HG02588 (cell line): Measurements from ENCODE around the gene TACC2.

ENCODE experiments used
- ATAC-seq: cut with Tn5 transposase; IDR thresholded peaks from one replicate; pipeline ENCODE4 v1.9.1; 2021; ENCODE audit warnings: mild to moderate bottlenecking, moderate library complexity; ENCODE audit not compliant: unreplicated experiment

The TACC2 gene

DNA sequence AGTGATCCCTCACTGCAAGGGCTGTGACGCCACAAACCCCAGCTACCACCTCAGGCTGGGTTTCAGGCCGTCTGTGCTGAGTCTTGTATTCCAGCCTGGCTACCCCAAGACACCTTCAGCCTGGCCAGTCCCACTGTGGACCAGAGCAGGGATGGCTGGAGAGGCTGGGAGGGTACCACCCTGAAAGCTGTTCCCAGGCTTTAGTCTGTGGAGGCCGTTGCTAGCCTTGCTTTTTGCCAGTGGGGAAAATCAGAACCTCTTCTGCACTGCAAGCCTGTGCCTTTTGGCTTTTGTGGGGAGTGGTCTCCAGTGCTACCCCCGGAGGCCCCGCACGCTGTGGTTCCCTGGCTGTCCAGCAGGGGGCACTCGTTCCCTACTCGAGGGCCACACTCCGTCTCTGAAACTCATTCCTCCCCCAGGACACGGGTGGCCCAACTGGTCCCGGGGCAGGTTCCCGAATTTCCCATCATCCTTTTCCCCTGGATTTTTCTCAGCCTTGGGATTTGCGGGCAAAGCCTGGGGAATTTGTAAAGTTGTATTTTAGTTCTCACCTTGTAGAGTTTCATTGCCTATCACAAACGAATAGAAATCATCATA, 153.8 kb downstream of the TACC2 start:
- ATAC-seq: no peak

DNA sequence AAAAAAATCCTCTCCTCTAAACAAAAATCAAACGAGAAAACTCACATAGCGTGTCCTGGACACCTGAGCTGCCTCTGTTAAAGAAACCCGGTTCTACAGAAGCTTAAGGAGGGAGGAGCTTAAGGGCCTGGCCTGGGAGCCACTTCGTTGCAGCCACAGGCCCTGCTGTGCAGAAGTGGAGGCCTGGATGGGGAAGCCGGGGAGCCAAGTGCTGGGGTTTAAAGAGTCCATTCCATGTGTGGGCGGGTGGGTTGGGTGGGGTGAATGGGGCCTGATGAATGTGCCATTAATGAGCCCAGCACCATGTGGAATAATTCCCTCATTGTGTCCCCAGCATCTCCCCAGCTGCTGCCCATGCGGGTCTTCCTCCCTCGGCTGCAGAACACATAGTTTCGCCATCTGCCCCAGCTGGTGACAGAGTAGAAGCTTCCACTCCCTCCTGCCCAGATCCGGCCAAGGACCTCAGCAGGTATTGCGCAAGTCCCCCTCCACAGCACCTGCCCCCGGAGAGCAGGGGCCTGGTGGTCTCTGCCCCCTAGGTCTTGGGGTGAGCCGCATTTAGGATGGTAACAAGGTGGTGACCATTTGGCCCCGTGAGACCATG, 154.4 kb downstream of the TACC2 start:
- ATAC-seq: no peak

DNA sequence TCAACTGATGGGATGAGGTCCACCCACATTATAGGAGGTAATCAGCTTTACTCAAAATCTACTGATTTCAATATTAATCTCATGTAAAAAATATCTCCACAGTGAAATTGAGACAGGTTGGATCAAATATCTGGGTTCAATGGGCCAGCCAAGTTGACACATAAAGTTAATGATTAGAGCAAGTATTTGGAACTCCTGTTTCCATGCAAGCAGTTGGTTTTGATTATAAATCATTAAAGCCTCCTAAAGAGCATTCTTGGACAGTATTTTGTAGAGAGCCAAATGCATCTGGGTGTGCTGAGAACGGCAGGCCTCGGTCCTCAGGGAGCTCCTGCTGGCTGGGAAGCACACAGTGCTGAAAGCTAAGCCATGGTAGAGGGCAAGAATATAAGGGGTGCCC, 155.2 kb downstream of the TACC2 start:
- ATAC-seq: no peak

DNA sequence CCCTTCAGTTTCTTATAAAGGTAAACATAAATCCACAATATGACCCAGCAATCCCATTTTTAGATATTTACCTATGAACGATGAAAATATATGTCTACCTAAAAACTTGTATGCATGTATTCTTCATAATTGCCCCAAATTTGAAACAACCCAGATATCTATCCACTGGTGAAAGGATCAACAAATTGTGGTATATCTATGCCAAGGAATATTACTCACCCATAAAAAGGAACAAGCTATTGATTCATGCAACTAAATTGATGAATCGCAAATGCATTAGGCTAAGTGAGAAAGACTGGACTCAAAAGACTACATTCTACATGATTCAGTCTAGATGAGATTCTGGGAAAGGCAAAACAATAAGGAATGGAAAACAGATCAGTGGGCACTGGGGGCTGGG, 156.2 kb downstream of the TACC2 start:
- no peak for ATAC-seq

DNA sequence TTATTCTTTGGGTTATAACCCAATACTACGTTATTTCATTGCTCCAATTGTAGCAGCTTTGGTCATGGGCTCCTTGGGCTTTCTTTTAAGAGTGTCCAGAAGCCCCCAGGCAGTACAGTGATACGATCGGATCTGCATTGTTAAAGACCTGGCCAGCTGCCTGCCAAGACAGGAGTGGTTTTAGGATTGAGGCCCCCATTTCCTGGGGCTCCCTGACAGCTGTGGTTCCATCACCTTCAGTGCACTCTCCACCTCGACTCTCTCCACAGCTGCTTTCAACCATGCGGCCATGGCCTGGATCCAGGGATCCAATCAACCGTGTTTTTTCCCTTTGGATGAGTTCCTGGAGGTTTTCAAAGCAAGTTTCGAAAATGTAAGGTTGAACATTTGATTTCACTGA, 158.7 kb downstream of the TACC2 start:
- ATAC-seq: no peak

DNA sequence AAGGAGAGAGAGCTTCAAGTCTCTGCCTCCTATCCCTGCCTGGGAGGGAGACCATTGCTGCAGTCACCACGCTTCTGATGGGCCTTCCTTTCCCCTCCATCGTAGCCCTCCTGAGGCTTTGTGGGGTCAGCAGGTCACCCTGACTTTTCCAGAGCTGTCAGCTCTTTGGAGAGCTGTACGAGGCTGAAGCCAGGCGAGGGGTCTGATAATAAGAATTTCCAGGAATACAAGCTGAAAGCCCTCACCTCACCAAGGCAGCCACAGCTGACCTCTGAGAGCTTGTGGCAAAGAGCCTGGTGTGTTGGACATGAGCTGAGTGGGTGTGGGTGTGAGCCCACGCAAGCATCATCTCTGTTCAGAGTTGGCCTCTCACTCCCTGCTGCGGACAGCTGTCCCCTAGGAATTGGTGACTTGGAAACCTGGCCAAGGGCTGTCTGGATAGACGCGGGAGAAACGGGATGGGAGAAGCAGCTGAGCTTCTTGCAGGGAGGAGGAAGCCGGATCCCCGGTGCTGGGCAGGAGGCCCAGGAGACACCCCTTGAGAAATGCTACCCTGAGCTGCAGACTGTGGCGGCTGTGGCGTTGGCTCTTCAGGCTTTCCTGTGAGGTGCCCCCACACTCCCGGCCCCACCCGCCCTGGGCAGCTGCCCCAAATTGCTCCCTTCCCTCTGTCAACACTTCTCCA, 160.1 kb downstream of the TACC2 start:
- ATAC-seq: no peak

DNA sequence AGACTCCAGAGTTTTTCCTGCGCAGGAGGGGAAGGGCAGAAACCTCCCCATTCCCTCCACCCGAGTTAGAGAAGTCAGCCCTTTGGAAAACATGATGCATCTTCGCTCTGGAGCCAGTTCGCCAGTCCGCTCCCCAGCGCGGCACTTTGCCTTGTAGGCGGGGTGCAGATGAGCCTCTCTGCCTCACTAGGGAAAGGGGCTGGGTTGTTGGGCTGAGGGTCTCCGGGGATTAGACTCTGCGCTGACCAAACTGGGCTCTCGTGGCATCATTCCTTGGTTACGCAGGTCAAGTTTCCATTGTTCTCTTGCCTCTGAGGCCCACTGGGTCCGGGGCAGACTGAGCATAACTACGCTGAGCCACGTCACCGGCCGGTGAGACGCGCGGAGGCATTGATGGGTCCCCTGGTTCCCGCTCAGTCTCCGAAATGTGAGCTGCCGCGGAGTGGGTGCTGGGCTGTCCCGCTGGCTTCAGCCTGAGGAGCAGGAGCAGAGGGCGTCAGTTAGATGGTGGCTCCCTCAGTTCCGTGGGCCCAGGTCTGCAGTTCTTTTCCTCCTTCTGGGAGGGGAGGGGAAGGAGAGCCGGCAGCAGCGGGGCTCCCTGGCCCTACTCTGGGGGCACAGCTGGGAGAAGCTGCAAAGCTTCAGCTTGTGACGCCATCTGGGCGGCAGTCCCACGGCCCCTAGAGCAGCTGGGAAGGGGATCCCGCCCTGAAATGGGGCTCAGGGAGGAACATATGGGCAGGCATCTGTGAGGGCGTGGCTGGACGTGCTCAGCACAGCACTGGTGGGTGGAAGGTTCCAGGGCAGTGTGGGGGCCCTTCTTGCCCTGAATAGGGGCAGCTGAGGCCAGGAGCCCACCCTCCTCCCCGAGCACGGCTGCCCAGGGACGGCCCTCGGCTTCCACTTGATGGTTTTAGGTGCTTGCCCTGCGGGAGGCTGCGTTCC, 160.9 kb downstream of the TACC2 start:
- no peak for ATAC-seq

DNA sequence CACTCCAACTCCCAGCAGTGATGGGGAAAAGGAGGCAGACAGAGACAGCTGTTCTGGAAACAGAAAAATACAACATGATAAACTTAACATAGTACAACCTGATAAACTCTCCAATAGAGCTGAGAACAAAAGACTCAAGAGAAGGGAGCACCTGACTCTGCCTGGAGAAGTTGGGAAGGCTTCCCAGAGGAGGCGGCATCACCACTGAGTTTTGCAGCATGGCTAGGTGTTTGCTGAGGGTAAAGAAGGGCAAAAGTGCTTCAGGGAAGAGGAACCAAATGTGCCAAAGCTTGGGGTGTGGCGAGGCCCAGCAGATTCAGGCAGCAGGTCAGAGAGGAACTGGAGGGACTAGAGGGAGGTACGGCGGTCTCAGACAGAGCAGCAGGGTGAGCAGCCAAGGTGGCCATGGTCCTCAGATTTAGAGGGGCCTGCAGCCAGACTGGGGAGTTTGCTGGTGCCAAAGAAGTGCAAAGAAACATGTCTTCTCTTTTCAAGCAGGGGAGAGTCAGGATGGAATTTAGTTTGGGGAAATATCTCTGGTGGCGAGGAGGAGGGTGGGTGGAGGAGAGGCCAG, 162.2 kb downstream of the TACC2 start:
- no peak for ATAC-seq

DNA sequence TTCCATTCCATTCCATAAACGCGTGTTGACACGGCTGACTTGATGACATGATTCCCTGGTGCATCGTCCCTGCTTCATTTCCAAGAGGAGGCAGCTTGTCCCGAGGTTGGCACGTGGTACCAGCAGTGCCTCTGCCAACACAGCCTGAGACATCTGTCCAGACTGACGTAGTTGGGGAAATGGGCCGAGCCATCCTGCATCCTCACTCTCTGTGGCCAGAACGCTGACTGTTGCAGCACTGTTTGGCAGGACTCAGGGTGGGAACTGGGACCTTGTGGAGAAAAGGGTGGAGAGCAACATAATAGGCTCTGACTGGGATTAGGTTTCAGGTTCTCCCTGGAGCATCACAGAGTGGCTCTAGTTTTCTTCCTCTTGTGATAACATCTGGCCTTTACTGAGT, 163.6 kb downstream of the TACC2 start:
- no peak for ATAC-seq

DNA sequence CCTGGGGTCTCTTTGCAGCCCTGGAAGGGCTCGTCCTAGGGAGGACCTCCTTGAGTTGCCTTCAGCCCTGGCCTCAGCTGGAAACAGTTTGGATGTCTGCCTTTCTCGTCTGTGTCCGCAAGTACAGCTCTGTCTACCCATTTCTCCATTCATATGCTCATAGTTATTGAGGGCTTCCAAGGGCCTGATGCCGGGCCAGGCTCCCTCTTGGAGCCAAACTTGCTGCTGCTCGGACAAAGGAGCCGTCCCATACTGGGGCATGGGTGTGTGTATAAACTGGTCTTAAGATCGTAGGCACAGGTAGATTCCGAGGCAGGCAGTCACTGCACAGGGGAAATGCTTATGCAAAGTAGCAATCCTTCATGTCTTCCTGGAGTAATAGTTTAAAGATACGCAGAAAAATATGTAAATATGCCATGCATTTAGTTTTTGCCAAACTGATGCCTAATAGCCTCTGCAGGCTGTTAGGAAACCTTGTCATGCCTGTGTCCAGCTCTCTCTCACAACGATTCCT, 165.1 kb downstream of the TACC2 start:
- ATAC-seq: no peak

DNA sequence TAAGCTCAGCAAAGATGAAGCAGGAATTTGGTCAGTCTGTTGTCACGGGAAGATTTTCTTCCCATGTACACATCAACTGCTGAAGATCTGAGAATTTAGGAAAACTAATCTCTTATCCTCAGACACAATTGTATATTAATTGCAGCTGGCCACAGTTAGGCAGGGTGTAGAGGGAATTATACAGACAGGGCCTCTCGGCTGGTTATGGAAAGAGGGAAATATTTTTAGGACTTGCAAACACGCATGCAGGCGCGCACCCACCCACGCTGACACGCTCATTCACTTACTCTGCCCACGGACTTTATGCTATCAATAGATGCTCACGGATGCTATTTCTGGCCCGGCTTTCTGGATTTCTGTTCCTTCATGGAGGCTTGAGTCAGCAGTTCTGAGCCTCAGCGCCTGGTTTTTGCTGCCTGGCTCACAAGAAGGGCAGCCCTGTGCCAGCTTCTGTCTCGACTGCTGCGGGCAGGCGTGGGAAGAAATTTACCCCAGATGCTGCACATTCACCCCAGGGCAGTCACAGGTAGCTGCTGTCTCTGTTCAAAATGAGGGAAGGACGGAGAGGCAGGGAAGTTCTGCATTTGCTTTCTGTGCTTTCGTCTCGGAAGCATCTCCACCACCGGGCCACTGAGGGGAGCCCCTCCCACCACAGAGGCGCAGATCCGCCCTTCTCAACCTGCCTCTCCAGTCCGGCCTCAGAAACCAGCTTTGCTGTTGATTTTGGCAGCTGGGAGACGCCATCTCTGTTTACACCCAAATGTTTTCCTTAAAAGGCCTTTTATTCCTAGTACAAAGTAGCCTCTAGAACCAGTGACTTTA, 165.8 kb downstream of the TACC2 start:
- ATAC-seq: no peak

DNA sequence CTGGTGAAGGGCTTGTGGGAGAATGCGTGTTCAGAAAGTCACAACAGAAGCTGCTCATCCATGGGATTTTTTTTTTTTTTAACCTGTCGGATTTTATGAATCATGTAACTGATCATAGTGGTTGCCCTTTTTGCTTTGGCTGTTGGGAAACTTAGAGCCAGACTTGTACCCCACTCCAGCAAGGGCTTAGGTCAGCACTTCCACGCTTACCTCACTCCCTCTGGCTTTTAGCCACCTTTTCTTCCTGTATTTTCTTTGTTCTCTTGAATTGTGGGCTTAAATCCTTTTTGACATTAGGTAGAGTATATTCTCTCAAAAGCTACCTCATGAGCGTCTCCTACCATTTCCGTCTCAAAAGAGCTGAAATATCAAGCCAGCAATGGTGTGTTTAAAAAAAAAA, 168.5 kb downstream of the TACC2 start:
- no peak for ATAC-seq

DNA sequence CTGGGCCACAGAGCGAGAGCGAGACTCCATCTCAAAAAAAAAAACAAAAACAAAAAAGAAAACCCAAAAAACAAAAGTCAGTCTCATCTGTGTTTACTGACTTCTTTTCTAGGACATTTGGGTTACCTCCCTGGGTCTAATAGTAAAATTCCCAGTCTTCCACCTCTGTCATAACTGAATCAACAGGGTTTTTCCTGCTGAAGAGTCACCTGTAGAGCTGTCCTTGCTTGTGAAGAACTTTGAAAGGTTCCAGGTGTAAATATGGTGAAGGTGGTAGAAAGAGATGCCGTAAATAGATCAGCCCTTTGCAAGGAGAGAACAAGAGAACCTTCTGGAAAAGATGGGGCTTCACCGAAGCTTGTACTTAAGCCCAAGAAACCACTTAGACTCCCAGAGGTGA, 169.4 kb downstream of the TACC2 start:
- no peak for ATAC-seq

DNA sequence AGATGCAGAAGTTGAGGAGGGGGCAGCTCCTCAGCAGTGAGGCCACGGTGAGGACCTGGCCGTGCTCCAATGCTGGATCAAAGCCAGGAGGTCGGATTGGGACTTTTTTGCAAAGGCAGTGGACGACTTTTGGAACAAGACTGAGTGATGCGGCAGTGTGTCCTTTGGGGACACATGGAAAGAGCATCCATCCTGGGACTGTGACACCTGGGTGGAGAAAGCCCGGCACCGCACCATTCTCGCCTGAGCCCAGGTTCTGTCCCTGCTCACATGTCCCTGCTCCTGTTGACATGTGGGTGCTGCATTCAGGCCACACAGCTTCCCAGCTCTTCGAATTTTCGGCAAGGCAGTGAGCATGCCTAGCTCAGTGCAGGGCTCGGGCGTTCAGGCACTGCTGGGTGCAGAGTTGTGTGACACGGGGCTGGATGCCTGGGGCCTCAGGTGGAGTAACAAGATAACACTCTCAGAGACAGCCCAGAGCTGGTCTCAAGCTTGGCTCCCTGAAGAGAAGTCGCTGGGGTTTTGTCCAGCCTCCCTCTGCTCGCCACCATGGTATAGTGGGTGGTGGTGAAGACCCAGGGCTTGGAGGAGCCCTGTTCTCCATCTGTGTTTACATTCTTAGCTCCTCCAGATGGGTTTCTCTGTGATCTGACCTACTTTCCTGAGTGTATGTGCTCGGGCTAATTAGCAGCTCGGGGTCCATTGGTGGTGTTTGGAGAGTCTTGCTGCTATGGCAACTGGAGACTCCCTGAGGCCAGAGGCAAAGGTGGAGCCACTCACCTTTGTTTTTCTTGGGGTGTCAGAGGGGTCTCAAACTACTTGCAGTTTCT, 170.4 kb downstream of the TACC2 start:
- no peak for ATAC-seq

DNA sequence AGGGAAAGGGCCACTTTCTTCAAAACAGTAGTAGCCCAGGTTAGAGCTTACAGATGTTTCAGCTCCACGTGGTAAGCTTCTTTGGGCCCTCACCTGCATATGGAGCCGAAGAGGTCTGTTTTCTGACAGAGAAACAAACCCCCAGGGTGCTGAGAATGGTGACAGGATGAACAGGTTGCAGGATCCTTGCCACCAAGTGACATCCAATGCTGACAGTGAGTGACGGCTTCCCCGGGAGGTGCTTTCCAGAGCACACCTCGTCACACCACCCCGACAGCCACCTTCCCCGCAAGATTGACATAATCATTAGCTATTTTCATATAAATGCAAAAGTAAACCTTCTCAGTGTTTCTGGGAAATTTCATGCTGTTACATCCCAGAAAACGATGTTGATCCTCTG, 172.8 kb downstream of the TACC2 start:
- no peak for ATAC-seq

DNA sequence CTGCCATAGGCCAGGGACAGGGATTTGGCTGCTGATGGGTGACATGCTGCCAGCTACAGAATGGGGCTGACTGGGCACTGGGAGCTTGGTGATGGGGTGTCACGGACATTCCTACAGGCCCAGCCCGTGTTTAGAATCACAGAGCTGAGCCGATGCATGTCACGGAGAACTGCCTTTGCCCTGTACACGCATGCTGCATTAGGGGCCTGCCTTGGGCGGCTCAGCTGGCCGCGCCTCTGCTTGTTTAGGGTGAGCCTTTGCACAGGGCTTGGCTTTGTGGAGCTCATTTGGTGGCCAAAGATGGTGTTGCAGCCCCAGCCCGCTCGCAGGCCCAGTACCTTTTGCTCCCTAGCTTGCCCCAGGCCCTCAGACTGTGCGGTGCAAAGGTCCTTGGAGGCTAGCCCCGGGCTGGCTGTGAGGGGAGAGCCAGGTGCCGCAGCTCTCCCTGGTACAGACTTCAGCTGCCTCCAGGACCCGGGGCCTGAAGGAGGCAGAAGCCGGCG, 173.8 kb downstream of the TACC2 start:
- no peak for ATAC-seq

DNA sequence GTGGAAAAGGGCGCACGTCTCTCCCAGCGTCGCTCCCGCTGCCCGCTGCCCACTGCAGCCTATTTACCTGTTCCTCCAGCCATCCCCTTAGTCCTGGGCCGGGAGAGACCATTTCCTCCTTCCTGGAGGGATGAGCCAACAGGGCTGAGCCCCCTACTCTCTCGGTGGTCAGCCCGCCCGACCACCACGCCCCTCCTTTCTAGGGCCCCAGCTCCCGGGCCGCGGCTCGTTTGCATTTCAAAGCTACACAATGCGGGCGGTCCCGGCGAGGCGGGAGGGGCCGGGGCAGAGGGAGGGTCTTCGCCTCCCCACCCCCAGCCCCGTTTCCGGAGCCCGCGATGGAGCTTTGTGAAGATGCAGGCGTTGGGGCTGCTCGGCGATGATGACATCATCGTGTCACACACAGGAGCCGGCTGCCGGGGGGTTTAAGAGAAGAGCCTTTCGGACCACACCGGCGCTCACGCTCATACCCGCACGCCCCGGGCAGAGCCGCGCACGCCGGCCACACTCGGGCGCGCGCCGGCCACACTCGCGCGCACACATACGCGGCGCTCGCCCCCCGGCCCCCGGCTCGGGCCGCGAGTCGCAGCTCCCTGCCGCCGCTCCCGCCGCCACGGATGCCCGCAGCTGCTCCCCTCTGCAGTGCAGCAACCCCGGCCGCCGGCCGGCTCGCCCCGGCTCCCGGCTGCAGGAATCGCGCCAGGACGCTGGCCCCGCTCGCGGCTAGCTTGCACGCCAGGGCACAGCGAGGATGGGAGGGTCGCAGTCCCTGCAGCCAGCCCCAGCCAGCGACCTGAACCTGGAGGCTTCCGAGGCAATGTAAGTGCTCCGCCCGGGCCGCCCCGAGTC, 174.4 kb downstream of the TACC2 start:
- ATAC-seq: no peak

DNA sequence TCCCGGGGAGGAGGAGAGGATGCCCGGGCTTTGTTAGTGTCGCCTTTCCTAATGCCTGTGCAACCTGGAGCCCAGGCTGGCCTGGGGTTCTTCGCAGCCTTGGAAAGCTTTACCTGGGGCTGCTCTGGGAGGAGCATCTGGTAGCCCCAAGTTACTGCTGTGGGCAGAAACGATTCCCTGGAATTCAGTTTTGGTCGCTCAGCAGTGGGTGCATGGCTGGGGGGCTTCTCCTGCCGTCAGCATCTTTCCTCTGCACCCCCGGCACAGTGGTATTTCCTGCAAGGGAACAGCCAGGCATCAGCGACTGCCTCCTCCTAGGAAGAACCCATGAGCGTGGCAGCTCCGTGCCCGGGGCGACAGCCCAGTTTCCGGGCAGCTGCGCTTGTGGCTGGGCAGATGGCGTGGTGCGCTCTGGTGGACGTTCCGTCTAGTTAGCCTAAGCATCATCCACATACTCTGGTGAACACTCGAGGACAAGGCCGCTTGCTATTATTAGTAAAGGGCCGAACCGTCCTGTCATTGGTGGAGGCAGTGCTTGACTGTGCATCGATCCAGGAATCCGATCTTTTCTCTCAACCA, 175.1 kb downstream of the TACC2 start:
- no peak for ATAC-seq
